HG02885 (cell line): ENCODE data around the gene TNFRSF13B.
"Not testable (repeated sequence)": the region's sequence is repeated elsewhere in the genome, so short reads cannot be mapped to it uniquely, and the experiment has no call there.

Experiments
- ATAC-seq: cut with Tn5 transposase; IDR thresholded peaks from one replicate; pipeline ENCODE4 v1.9.1; 2021; ENCODE audit warnings: mild to moderate bottlenecking; ENCODE audit not compliant: unreplicated experiment, poor library complexity

TNFRSF13B gene

GRCh38 chr17:16987830-16988601, 16.1 kb upstream of the TNFRSF13B start:
- peak; percentile 74 for ATAC-seq

- no peak for ATAC-seq
These were observed 15.3 kb upstream of the TNFRSF13B start for GRCh38 chr17:16987066-16987829.

GRCh38 chr17:16986391-16986790, 14.5 kb upstream of the TNFRSF13B start:
- ATAC-seq, result no peak

GRCh38 chr17:16981928-16982327, 10.0 kb upstream of the TNFRSF13B start:
- ATAC-seq, result no peak

GRCh38 chr17:16980813-16981731, 9.2 kb upstream of the TNFRSF13B start:
- ATAC-seq, result peak; percentile 40

GRCh38 chr17:16980061-16980460, 8.1 kb upstream of the TNFRSF13B start:
- ATAC-seq, result no peak

GRCh38 chr17:16979237-16979823, 7.4 kb upstream of the TNFRSF13B start:
- not testable (repeated sequence) for ATAC-seq

GRCh38 chr17:16977932-16978331, 6.0 kb upstream of the TNFRSF13B start:
- no peak for ATAC-seq

GRCh38 chr17:16976725-16977550, 5.0 kb upstream of the TNFRSF13B start:
- ATAC-seq, result no peak

GRCh38 chr17:16975744-16976625, 4.1 kb upstream of the TNFRSF13B start:
- no peak for ATAC-seq

- ATAC-seq, result no peak
These were observed 3.3 kb upstream of the TNFRSF13B start for GRCh38 chr17:16975277-16975651.

- no peak for ATAC-seq
These were observed 2.8 kb upstream of the TNFRSF13B start for GRCh38 chr17:16974569-16975276.

GRCh38 chr17:16973760-16974540, 2.0 kb upstream of the TNFRSF13B start:
- ATAC-seq, result peak; percentile 24

GRCh38 chr17:16973043-16973442, 1.1 kb upstream of the TNFRSF13B start:
- ATAC-seq, result not testable (repeated sequence)

- ATAC-seq, result no peak
These were observed 428 bp upstream of the TNFRSF13B start for GRCh38 chr17:16972346-16972745.

- peak; percentile 32 for ATAC-seq
These were observed 1.7 kb downstream of the TNFRSF13B start for GRCh38 chr17:16969931-16970906.
